Stimulated activated CD8-positive, alpha-beta memory T cell treated with anti-CD3 and anti-CD28 coated beads, Interleukin-7, amount 100 ng/mL, for 24 hours (primary cell): ENCODE data around the gene CHST11.
"Not testable (repeated sequence)": the region's sequence is repeated elsewhere in the genome, so short reads cannot be mapped to it uniquely, and the experiment has no call there.

ENCODE experiments used
- DNase-seq: peaks from one replicate; pipeline ENCODE4 v3.0.0-alpha.2; 2020; ENCODE audit warnings: low read depth

CHST11 gene

DNA sequence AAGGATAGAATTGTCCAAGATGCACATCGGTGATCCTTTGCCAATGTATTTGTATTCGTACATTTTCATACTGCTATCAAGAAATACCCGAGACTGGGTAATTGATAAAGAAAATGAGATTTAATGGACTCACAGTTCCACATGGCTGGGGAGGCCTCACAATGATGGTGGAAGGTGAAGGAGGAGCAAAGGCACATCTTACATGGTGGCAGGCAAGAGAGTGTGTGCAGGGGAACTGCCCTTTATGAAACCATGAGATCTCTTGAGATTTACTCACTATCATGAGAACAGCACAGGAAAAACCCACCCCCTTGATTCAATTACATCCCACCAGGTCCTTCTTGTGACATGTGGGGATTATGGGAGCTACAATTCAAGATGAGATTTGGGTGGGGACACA is 107.9 kb downstream of the CHST11 start:
- not testable (repeated sequence) for DNase-seq

DNA sequence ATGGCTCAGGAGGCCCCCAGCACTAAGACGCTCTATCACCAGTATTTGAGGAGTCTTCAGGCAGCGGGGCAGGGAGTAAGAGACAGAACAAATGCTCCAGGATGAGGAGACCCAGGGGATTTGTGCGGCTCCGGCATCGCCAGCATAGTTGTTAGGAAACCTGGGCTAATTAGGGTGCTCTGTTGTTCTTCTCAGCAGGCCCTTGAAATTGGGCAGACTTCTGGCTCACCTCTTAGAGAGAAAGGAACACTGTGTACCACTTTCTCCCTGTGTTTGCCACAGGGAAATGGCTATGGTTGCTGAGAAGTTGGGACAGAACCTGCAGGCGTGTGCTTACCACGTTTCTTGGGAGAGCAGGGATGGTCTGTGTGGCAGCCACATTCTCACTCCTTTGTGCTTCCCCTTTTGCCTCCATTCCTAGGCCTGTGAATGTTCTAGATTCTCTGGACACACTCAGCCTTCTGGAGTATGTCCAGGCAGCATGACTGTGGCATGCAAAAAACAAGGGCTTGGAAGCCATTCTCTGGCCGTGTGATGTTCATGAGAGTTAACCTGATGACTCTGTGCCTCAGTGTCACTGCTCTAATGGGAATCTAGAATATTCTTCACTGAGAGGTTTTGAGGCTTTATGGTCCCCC is 109.0 kb downstream of the CHST11 start:
- DNase-seq, result no peak

DNA sequence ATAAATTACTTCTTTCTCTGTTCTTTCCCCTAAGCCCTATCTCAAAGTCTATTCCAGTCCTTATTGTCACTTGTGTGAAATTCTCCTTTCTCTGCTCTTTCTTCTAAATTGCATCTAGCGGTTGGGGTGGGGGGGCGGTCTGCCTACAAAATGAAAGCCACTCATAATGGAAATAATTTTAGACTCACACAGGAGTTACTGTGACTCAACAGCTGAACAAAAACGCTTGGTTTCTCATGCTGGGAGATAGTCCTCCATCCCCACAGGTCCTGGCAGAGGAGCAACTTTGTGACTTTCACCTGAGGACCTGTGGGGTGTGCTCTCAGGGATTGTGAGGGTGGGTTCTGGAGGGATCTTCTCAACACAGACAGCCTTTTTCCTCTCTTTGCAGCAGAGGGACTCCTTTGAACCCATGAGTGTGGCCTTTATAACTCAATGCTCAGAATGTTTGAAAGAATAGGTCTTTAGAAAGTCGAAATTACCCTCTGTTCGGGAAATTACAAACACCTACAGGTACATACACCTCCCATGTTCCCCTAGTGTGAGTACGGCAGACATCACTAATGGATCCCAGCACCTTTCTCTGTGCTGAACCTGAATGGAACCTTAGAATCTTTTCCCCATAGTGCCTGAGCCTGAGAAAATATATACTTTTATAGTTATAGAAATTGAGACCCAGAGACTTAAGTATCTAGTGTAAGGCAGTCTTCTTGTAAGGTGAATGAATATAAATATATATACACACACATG is 109.7 kb downstream of the CHST11 start:
- no peak for DNase-seq

DNA sequence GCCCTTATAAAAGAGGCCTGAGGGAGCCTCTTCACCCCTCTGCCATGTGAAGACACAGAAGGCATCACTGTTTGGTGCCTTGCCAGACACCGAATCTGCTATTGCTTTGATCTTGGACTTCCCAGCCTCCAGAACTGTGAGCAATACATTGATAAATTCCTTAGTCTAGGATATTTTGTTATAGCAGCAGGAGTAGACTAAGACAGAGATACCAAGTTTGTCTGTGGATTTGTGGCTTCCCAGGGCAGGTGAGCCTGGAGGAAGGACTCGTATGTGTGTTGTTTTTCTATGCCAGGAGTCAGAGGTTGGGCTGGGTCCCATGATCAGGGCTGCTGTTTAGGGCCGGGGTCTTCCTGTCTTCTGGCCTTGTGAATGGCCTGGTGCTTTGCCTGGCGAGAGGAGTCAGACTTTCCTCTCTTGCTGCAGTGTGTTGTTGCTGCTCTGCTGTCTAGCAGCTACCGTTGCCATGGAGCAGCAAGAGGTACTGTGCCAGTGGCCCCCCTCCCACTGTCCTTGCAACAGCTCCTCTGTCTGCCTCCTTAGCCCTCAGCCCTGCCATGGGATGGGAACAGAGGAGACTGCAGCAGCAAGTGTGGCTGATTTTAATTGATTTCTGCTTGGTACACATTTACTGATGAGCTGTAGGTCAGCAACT is 111.2 kb downstream of the CHST11 start:
- no peak for DNase-seq

DNA sequence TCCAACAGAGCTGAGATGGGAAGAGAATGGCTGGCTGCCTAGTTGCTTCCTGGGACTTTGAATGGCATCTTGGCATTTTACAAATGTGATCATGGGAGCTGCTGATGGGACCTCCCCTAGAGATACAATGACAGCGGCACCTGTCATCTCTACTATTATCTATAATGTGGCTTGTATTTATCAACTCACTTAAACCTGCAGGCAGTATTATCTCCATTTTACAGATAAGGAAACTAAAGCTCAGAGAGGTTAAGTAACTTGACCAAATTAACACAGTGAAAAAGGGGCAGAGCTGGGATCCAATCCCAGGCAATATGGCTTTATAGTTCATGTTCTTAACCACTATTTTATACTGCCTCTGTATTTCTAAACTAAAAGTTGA is 111.7 kb downstream of the CHST11 start:
- DNase-seq, result no peak

DNA sequence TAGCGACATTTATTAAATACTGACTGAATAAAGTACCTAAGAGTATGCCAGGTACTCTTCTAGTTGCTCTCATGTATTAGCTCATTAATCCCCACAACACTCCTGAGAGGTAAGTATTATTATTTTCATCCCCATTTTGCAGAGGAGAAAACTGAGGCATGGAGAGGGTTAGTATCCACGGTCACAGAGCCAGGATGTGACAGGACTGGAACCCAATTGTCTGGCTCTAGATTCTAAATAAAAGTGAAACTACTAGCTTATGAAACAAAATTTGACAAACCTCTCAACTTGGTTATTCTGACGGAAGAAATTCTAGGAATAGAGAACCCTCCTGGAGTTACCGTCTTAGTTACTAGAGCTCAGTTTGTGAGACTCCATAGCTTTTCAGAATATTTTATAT is 112.2 kb downstream of the CHST11 start:
- DNase-seq, result no peak

DNA sequence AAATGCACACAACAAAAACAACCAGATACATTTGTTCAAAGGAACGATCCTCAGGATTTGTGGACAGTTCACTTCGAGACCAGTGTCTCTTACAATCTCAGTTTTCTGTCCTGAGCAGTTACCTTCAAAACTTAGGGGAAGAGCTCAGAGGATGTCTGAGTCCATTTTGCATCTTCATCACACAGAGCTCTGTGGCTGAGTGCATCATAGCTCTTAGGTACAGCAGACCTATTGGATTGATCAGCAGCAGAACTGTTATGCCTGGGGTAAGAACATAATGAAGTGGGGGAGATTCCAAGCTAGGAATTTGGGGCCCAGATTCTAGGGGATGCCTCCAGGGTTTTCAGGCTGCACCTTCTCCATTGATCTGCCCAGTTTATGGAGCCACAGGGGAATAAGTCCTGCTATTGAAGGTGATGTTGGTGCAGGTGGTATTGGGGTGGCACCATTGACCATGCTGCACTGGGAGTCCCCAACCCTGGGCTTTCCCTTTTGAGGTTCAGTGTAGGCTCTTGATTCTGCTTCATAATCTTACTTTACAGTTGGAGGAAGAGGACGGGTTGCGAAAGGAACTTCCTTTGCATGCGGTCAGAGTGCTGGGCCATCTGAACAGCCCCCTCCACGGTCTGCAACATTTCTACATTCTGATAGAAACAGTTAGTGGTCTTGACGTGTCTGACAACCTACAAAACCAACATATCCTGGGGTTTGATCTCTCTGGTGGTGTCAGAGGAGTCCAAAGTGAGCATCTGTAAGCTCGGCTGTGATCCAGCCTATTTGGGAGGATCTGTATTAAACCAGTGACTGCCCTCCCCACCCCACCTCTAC is 112.8 kb downstream of the CHST11 start:
- DNase-seq, result no peak

DNA sequence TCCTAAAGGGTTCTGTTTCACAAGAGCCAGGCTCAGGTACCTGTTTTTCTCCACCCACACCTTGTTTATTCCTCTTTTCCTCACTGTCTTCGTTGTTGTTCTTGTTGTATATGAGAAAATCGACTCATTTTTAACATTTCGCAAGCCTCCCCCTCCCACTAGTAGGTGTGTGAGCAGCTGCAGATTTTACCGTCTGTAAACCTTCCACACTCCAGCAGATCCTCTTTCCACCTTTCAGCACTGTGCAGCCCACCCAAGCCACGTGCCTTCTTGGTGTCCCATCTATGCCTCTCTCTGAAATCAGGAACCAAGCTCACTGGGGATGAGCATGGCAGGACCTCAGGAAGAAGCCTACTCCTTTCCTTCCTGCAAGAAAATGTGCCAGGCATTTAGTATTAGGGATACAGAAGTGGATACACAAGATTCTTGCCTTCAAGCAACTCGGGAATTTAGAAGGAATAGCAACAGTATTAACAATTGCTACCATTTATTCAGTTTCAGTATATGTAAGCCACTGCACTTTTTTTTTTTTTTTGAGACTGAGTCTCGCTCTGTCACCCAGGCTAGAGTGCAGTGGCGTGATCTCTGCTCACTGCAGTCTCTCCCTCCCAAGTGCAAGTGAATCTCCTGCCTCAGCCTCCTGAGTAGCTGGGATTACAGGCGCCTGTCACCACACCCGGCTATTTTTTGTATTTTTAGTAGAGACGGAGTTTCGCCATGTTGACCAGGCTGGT is 113.6 kb downstream of the CHST11 start:
- DNase-seq, result no peak

DNA sequence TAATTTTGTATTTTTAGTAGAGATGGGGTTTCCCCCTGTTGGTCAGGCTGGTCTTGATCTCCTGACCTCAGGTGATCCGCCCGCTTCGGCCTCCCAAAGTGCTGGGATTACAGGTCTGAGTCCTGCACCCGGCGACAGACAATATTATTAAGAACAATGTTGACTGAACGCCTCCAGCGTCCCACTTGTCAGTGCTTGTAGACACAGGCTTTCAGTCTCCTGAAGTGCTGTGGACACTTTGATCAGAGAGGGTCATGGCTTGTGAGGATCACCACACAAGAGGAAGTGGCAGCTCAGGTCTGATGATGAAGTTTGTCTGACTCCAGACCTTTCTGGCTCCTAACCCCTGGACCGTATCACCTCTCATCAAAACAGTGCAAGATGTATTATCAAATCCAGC is 114.6 kb downstream of the CHST11 start:
- no peak for DNase-seq

DNA sequence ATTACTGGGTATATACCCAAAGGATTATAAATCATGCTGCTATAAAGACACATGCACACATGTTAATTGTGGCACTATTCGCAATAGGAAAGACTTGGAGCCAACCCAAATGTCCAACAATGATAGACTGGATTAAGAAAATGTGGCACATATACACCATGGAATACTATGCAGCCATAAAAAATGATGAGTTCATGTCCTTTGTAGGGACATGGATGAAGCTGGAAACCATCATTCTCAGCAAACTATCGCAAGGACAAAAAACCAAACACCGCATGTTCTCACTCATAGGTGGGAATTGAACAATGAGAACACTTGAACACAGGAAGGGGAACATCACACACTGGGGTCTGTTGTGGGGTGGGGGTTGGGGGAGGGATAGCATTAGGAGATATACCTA is 117.6 kb downstream of the CHST11 start:
- DNase-seq, result not testable (repeated sequence)

DNA sequence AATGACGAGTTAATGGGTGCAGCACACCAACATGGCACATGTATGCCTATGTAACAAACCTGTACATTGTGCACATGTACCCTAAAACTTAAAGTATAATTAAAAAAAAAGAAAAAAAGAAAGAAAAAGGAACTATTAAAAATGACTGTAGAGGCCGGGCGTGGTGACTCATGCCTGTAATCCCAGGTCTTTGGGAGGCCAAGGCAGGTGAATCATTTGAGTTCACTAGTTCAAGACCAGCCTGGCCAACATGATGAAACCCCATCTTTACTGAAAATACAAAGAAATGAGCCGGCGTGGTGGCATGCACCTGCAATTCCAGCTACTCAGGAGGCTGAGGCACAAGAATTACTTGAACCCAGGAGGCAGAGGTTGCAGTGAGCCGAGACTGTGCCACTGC is 118.0 kb downstream of the CHST11 start:
- not testable (repeated sequence) for DNase-seq

DNA sequence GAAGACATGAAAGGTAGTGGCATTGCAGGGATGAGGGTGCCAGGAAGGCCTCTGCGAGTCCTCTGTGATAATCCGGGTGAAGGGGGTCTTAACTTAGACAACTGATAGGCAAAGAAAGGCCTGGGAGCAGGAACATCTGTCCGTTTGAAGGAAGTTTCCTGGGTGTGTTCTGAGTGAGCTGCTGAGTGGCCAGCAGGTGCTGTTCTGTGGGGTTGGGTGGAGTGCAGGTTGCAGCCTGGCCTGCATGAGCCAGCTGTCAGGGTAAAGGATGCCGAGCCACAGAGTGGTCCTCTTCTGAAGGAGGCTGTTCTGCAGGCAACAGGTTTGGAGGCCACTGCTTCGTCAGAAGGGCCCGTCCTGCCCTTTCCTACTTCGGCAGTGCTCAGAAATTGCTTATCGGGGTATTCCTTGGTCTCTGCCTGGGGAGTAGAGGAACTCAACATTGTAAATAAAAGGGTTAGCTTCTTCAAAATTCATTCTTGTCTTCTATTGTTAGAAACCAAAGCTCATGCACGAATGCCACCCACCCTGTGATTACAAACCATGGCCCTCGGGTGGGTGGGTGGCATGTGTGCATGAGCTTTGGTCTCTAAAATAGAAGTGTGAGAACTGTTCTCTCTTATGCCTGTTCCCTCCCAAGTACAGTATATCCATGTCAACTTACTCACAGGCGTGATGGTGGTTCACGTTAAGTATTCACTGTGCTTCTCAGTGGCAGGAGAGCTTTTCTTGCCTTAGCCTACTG is 118.9 kb downstream of the CHST11 start:
- DNase-seq, result no peak

DNA sequence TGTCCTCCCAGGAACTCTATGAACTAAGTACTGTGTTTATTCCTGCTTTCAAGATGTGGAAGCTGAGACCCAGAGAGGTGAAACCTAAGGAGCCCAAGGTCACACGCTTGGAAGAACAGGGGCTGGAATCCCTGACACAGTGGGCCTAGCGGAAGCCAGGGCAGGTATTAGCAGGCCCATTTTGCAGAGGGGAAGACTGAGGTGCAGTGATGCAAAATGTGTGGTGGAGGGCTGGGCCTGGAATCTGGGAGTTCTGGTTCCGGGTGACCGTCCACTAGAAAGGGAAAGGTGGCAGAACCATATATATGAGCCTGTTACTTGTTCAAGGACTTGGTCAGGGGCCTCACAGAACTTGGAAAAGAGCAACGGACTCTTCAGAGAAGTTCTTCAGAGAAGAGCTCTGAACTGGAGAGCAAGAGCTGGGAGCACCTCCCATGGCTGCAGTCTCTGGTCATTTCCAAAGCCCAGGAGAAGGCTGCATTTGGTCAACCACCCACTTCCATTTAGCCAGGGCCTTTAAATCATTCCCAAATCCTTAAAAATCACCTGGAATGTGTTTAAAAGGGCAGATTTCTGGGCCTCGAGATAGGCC is 119.5 kb downstream of the CHST11 start:
- no peak for DNase-seq

DNA sequence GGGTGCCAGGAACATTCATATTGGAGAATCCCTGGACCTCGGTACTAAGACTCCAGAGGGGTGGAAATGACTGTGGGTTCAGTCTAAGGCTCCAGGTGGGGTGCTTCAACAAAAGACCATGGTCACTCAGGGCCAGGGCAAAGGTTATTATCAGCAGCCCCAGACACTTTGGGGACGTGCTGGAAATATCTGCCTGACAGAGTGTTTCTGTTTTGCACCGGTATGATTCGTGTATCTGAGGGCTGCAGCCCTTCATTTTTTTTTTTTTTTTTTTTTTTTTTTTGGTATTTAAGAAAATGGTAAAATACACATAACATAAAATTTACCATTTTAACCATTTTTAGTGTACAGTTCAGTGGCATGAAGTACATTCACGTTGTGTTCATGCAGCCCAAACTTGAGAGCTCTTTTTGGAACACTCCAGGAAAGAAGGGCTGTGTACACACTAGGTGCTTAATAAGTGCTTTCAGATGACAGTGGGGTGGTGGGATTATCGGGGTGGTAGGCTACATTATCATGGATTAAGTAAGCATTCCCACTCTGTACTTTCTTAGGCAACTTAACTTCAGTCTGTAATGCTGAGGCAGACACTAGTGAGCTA is 120.3 kb downstream of the CHST11 start:
- DNase-seq, result no peak

DNA sequence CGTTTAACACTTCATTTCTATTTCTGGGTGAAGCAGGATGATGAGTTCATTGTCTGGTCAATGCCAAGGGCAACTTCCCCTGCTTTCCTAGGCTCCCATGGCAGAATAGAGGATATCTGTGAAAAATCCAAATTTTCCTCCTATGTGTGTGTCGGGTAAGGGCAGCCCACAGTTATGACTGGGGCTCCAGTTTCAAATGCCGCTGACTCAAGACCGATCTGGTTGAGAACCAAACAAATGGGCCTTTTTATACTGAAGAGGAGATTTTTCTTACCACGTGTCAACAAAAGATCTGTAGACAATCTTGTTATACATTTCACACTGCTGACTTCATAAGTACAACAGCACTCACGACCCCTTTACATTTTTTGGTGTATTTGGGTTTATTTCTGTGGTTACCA is 120.8 kb downstream of the CHST11 start:
- DNase-seq, result no peak

DNA sequence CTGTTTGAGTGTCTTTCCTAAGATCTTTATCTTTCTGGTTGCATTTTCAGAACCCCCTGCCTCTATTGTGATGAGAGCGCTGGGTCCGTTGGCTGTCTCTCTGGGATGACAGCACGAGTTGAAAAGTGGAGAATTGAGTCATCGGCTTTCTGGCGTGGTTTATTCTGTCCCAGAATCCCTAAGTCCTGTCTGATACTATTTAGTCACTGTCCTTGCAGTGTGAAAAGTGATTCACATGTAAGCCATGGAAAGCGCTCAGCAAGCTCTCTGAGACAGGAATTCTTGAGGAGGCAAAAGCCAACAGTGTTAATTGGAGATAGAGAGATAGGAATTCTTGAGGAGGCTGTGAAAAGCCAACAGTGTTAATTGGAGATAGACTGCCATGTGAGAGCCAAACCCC is 121.7 kb downstream of the CHST11 start:
- no peak for DNase-seq

DNA sequence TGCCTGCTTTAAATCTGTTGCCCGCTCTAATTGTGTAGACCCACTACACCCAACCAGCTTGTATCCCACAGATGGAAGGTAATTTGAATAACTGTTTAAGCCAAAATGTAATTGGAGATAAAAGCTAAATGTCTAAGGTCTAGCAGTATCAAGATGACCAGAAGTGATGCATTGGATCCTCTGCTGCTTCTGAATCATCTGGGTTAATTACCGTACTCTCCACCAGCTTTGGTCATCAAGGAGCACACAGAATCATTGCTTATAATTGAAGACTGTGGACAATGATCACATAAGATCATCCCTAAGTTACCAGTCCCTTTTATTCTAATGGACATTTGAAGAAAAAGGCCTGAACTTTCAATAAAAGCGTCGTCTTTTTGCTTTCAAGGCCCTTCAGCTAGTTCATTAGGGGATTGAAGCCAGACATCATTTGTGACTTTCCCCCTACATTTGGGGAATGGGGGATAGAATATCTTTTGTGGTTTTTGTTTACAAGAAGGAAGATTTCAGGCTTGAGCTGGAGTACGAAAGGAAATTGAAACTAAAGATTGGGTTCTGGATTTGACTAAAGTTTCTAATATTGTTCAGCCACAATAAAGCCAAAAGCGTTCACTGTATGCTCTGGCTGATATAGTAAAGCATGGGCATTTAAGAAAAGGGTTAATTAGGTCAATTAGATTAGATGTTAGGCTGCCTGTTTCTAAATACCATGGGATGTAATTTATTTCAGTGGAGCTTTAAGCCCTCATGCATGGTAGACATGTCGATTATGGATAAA is 123.2 kb downstream of the CHST11 start:
- no peak for DNase-seq

DNA sequence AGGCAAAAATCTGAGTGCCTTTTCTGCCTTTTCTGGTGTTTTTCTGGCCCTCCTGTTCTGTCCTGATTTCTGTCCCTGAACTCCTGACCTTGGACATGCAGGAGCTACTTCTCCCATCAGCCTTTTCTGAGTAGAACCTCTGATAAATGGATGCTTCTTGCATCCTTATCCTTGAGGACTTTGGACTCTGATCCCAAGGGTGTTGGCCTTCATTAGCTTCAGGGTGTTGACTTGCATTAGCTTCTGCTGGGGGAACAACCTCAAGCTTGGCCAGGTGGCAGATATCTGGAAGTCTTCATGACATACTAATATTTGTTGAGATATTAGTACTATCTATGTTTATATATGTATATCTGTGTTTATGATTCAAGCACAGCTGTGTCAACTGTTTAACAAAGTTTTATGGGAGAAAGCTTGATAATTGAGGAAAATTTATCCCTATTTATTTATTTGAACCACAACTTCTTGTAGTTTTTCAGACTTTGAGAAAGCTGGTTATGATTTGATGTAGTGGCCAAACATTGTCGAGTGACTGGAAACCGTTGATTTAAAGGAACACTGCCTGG is 124.3 kb downstream of the CHST11 start:
- DNase-seq, result no peak

DNA sequence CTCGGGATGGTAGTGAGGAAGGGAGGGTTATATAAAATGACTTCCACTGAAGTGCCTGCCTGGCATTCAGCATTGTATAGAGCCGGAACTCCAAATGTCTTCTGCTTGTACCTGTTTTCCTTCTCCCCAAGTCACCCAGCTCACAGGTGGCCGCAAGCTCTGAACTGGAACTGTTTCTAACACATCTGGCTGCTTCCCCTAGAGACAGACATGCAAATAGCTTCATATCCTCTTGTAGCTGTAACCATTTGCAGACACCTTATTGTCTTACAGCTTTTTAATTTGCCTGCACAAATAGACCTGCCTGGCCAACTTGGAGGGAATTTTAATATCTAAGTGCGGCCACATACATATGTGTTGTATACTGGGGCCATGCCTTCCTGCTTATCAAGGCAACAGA is 126.0 kb downstream of the CHST11 start:
- no peak for DNase-seq
